ENCODE data around the gene ARHGEF4. TPM values are rescaled to one million over a fixed set of nuclear protein-coding genes. Genes with fewer than 3 reads are reported as not detected.

ARHGEF4 gene
- total RNA-seq, 1 experiment from 2014 or later: 0.06 TPM

GRCh38 chr2:131010566-131010965 lies 173.9 kb downstream of the ARHGEF4 start:
- H3K4me1 ChIP-seq: no peaks in the 10 kb centered on the region
- no peaks in the 10 kb centered on the region for H3K27me3 ChIP-seq
- H3K27ac ChIP-seq: no peak overlapping the region
- no peak overlapping the region for H3K4me3 ChIP-seq
- no peaks in the 10 kb centered on the region for H3K36me3 ChIP-seq
- no peak for DNase-seq
- H3K9me3 ChIP-seq (replicated peaks): no peaks in the 10 kb centered on the region

GRCh38 chr2:131011486-131011885 lies 174.8 kb downstream of the ARHGEF4 start:
- H3K27me3 ChIP-seq: no peaks in the 10 kb centered on the region
- H3K4me3 ChIP-seq: no peak overlapping the region
- H3K27ac ChIP-seq: no peak overlapping the region
- no peak for DNase-seq
- no peaks in the 10 kb centered on the region for H3K36me3 ChIP-seq
- H3K9me3 ChIP-seq (replicated peaks): no peaks in the 10 kb centered on the region
- H3K4me1 ChIP-seq: no peaks in the 10 kb centered on the region

- DNase-seq: no peak
- no peaks in the 10 kb centered on the region for H3K9me3 ChIP-seq (replicated peaks)
- no peak overlapping the region for H3K4me3 ChIP-seq
- no peaks in the 10 kb centered on the region for H3K27me3 ChIP-seq
- H3K36me3 ChIP-seq: no peaks in the 10 kb centered on the region
- H3K27ac ChIP-seq: no peak overlapping the region
- no peaks in the 10 kb centered on the region for H3K4me1 ChIP-seq
These were observed 177.4 kb downstream of the ARHGEF4 start for GRCh38 chr2:131014141-131014540.

- no peak overlapping the region for H3K4me3 ChIP-seq
- no peaks in the 10 kb centered on the region for H3K4me1 ChIP-seq
- no peak for DNase-seq
- no peaks in the 10 kb centered on the region for H3K36me3 ChIP-seq
- no peaks in the 10 kb centered on the region for H3K27me3 ChIP-seq
- H3K9me3 ChIP-seq (replicated peaks): no peaks in the 10 kb centered on the region
- no peak overlapping the region for H3K27ac ChIP-seq
These were observed 179.1 kb downstream of the ARHGEF4 start for GRCh38 chr2:131015764-131016163.

GRCh38 chr2:131016826-131017741 lies 180.4 kb downstream of the ARHGEF4 start:
- Histone ChIP-seq H3K27ac (no peak overlapping the region), H3K27me3 (no peaks in the 10 kb centered on the region), H3K4me1 (no peaks in the 10 kb centered on the region), H3K4me3 (no peak overlapping the region), H3K36me3 (no peaks in the 10 kb centered on the region), H3K9me3 (replicated peaks) (no peaks in the 10 kb centered on the region)
- DNase-seq: no peak

- H3K9me3 ChIP-seq (replicated peaks): no peaks in the 10 kb centered on the region
- DNase-seq: no peak
- no peaks in the 10 kb centered on the region for H3K4me1 ChIP-seq
- H3K27ac ChIP-seq: no peak overlapping the region
- H3K36me3 ChIP-seq: no peaks in the 10 kb centered on the region
- H3K4me3 ChIP-seq: no peak overlapping the region
- no peaks in the 10 kb centered on the region for H3K27me3 ChIP-seq
These were observed 186.0 kb downstream of the ARHGEF4 start for GRCh38 chr2:131022731-131023130.

GRCh38 chr2:131023758-131024157 lies 187.0 kb downstream of the ARHGEF4 start:
- no peaks in the 10 kb centered on the region for H3K27me3 ChIP-seq
- no peak for DNase-seq
- H3K27ac ChIP-seq: no peak overlapping the region
- no peak overlapping the region for H3K4me3 ChIP-seq
- H3K4me1 ChIP-seq: no peaks in the 10 kb centered on the region
- no peaks in the 10 kb centered on the region for H3K36me3 ChIP-seq
- H3K9me3 ChIP-seq (replicated peaks): no peaks in the 10 kb centered on the region

GRCh38 chr2:131026919-131027318 lies 190.2 kb downstream of the ARHGEF4 start:
- Histone ChIP-seq H3K4me3 (no peak overlapping the region), H3K9me3 (replicated peaks) (no peaks in the 10 kb centered on the region), H3K27me3 (no peaks in the 10 kb centered on the region), H3K4me1 (no peaks in the 10 kb centered on the region), H3K27ac (no peak overlapping the region), H3K36me3 (no peaks in the 10 kb centered on the region)
- DNase-seq: no peak

GRCh38 chr2:131027566-131028528 lies 191.1 kb downstream of the ARHGEF4 start:
- no peaks in the 10 kb centered on the region for H3K36me3 ChIP-seq
- no peak overlapping the region for H3K27ac ChIP-seq
- no peak for DNase-seq

GRCh38 chr2:131029812-131030211 lies 193.1 kb downstream of the ARHGEF4 start:
- Histone ChIP-seq H3K27me3 (no peaks in the 10 kb centered on the region), H3K4me3 (no peak overlapping the region), H3K27ac (no peak overlapping the region), H3K9me3 (replicated peaks) (no peaks in the 10 kb centered on the region), H3K36me3 (no peaks in the 10 kb centered on the region), H3K4me1 (no peaks in the 10 kb centered on the region)
- no peak for DNase-seq

More at GRCh38 chr2:131027566-131028528, 191.1 kb downstream of the ARHGEF4 start:
- Histone ChIP-seq H3K4me1 (no peaks in the 10 kb centered on the region), H3K27me3 (no peaks in the 10 kb centered on the region), H3K9me3 (replicated peaks) (no peaks in the 10 kb centered on the region), H3K4me3 (no peak overlapping the region)

GRCh38 chr2:131030478-131030971 lies 193.8 kb downstream of the ARHGEF4 start:
- no peaks in the 10 kb centered on the region for H3K36me3 ChIP-seq
- no peak overlapping the region for H3K4me3 ChIP-seq
- H3K27ac ChIP-seq: no peak overlapping the region
- no peaks in the 10 kb centered on the region for H3K9me3 ChIP-seq (replicated peaks)
- DNase-seq: no peak
- no peaks in the 10 kb centered on the region for H3K4me1 ChIP-seq
- no peaks in the 10 kb centered on the region for H3K27me3 ChIP-seq

GRCh38 chr2:131031431-131031841 lies 194.7 kb downstream of the ARHGEF4 start:
- no peaks in the 10 kb centered on the region for H3K27me3 ChIP-seq
- H3K4me3 ChIP-seq: no peak overlapping the region
- H3K36me3 ChIP-seq: no peaks in the 10 kb centered on the region
- no peaks in the 10 kb centered on the region for H3K9me3 ChIP-seq (replicated peaks)
- no peaks in the 10 kb centered on the region for H3K4me1 ChIP-seq
- no peak for DNase-seq
- no peak overlapping the region for H3K27ac ChIP-seq

- H3K27ac ChIP-seq: no peak overlapping the region
- no peaks in the 10 kb centered on the region for H3K27me3 ChIP-seq
- no peaks in the 10 kb centered on the region for H3K36me3 ChIP-seq
- H3K4me3 ChIP-seq: no peak overlapping the region
- no peak for DNase-seq
- H3K9me3 ChIP-seq (replicated peaks): no peaks in the 10 kb centered on the region
- H3K4me1 ChIP-seq: no peaks in the 10 kb centered on the region
These were observed 195.2 kb downstream of the ARHGEF4 start for GRCh38 chr2:131031875-131032274.

- no peak overlapping the region for H3K4me3 ChIP-seq
- H3K4me1 ChIP-seq: no peaks in the 10 kb centered on the region
- H3K27ac ChIP-seq: no peak overlapping the region
- no peaks in the 10 kb centered on the region for H3K27me3 ChIP-seq
- H3K36me3 ChIP-seq: no peaks in the 10 kb centered on the region
- DNase-seq: no peak
- H3K9me3 ChIP-seq (replicated peaks): no peaks in the 10 kb centered on the region
These were observed 195.7 kb downstream of the ARHGEF4 start for GRCh38 chr2:131032393-131032836.

- no peak overlapping the region for H3K27ac ChIP-seq
- H3K4me3 ChIP-seq: no peak overlapping the region
- no peaks in the 10 kb centered on the region for H3K4me1 ChIP-seq
- DNase-seq: no peak
- H3K27me3 ChIP-seq: no peaks in the 10 kb centered on the region
- no peaks in the 10 kb centered on the region for H3K36me3 ChIP-seq
- no peaks in the 10 kb centered on the region for H3K9me3 ChIP-seq (replicated peaks)
These were observed 197.0 kb downstream of the ARHGEF4 start for GRCh38 chr2:131033786-131034121.

Data from SJCRH30 (cell line).